HCT116 (cell line): Measurements from ENCODE around the gene RNF220.

ENCODE experiments used
- EZH2 ChIP-seq: fragments of 200-600 bp; sonication (generic); IDR thresholded peaks from 2 replicates; pipeline ENCODE4 v1.6.1; 2017; ENCODE audit warnings: antibody characterized with exemption, mixed run types
- EZH2phosphoT487 ChIP-seq: fragments of 200-600 bp; IDR thresholded peaks from 2 replicates; pipeline ENCODE4 v1.6.1; 2018; ENCODE audit warnings: antibody characterized with exemption, borderline replicate concordance
- JUND ChIP-seq: IDR thresholded peaks from 2 replicates; pipeline ENCODE4 v1.6.1; 2012
- POLR2A ChIP-seq: IDR thresholded peaks from 2 replicates; pipeline ENCODE4 v1.7.0; 2011; ENCODE audit warnings: borderline replicate concordance; ENCODE audit not compliant: insufficient read depth, insufficient read length; ENCODE audit errors: extremely low read depth
- SRF ChIP-seq: IDR thresholded peaks from 2 replicates; pipeline ENCODE4 v1.6.1; 2012; ENCODE audit warnings: low read depth
- TF ChIP-seq, protein P1 (sequence below), 3 experiments: fragments of 200-600 bp in 1 of 3; sonication (generic) in 1 of 3; IDR thresholded peaks in 2 of 3; conservative IDR thresholded peaks in 1 of 3; 2 replicates each; pipeline ENCODE4 v1.5.1; 2012 to 2017; ENCODE audit warnings: low read depth in 2 of 3, low read length in 2 of 3, antibody characterized with exemption in 1 of 3, borderline replicate concordance in 1 of 3, control low read depth in 1 of 3, mild to moderate bottlenecking in 1 of 3, mixed read lengths in 1 of 3, mixed run types in 1 of 3, moderate library complexity in 1 of 3; ENCODE audit not compliant: insufficient read depth in 1 of 3

DNA sequence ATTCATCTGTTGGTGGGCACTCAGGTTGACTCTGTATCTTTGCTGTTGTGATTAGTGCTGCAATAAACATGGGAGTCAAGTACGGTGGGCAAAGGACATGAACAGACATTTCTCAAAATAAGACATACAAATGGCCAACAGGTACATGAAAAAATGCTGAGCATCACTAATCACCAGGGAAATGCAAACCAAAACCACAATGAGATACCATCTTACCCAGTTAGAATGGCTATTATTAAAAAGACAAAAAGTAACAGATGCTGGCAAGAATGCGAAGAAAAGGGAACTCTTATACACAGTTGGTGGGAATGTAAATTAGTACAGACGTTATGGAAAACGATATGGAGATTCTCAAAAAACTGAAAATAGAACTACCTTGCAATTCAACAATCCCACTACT lies 170.3 kb downstream of the RNF220 start:
- TF ChIP-seq EZH2phosphoT487 (no peak), POLR2A (no peak), EZH2 (no peak), SRF (no peak), JUND (no peak)
- TF ChIP-seq, protein P1, sequence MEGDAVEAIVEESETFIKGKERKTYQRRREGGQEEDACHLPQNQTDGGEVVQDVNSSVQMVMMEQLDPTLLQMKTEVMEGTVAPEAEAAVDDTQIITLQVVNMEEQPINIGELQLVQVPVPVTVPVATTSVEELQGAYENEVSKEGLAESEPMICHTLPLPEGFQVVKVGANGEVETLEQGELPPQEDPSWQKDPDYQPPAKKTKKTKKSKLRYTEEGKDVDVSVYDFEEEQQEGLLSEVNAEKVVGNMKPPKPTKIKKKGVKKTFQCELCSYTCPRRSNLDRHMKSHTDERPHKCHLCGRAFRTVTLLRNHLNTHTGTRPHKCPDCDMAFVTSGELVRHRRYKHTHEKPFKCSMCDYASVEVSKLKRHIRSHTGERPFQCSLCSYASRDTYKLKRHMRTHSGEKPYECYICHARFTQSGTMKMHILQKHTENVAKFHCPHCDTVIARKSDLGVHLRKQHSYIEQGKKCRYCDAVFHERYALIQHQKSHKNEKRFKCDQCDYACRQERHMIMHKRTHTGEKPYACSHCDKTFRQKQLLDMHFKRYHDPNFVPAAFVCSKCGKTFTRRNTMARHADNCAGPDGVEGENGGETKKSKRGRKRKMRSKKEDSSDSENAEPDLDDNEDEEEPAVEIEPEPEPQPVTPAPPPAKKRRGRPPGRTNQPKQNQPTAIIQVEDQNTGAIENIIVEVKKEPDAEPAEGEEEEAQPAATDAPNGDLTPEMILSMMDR (IDR thresholded peaks at IDR 0.05 in 2 of 3, conservative IDR thresholded peaks at IDR 0.05 in 1 of 3; ENCODE audit: borderline replicate concordance in 1 of 3, insufficient read depth in 1 of 3, low read depth in 2 of 3, low read length in 2 of 3): no peak
